CD4-positive, alpha-beta T cell (primary cell): ENCODE measurements around the gene TBC1D22A. TPM values are rescaled to one million over a fixed set of nuclear protein-coding genes. Genes with fewer than 3 reads are reported as not detected.

ENCODE experiments used
- ATAC-seq: fragments of 200-7000 bp; cut with Tn5 transposase; one replicate; pipeline ENCODE4 v1.10.0; 2022; ENCODE audit warnings: mild to moderate bottlenecking; ENCODE audit not compliant: poor library complexity
- CTCF ChIA-PET: fragments of 350-600 bp; sonication (Branson Sonifier 250); formaldehyde crosslinking; loops from one replicate; lab custom pipeline; 2021; ENCODE audit warnings: antibody characterized with exemption, inconsistent platforms; lab: Charles Lee
- POLR2A ChIA-PET: fragments of 350-600 bp; sonication (Branson Sonifier 250); formaldehyde crosslinking; loops from one replicate; lab custom pipeline; 2021; ENCODE audit warnings: antibody characterized with exemption, inconsistent platforms; lab: Charles Lee
- DNase-seq, 14 experiments: peaks; one replicate each; pipeline ENCODE4 v3.0.0-alpha.2; 2013 to 2020; ENCODE audit warnings: mixed read lengths in 2 of 14
- H3K27ac ChIP-seq, 2 donors: one replicate each; pipeline versions ENCODE4 v1.5.1 to v1.7.0; 2013; ENCODE audit warnings: low read length in 2 of 2, low read depth in 1 of 2, mild to moderate bottlenecking in 1 of 2
- H3K27me3 ChIP-seq, 2 experiments: 1 replicate in 1 of 2; 2 replicates in 1 of 2; pipeline versions ENCODE4 v1.6.1 to v1.7.0; 2013; ENCODE audit warnings: low read length in 2 of 2, control low read depth in 1 of 2, mild to moderate bottlenecking in 1 of 2, moderate library complexity in 1 of 2; ENCODE audit not compliant: insufficient read depth in 2 of 2, control insufficient read depth in 1 of 2
- H3K36me3 ChIP-seq: one replicate; pipeline ENCODE4 v1.6.1; 2013; ENCODE audit warnings: low read length, control low read depth; ENCODE audit not compliant: insufficient read depth
- H3K4me1 ChIP-seq: one replicate; pipeline ENCODE4 v1.6.1; 2013; ENCODE audit warnings: low read length, control low read depth; ENCODE audit not compliant: insufficient read depth
- H3K4me3 ChIP-seq: one replicate; pipeline ENCODE4 v1.5.1; 2013; ENCODE audit warnings: mild to moderate bottlenecking, low read length, moderate library complexity
- H3K9me3 ChIP-seq, 2 experiments: 1 replicate in 1 of 2; 2 replicates in 1 of 2; pipeline versions ENCODE4 v1.6.1 to v1.7.0; 2013; ENCODE audit warnings: low read length in 2 of 2, mild to moderate bottlenecking in 2 of 2, control low read depth in 1 of 2, moderate library complexity in 1 of 2; ENCODE audit not compliant: control insufficient read depth in 1 of 2, insufficient read depth in 1 of 2
- H3K27ac Mint-ChIP-seq: one replicate; pipeline ENCODE4 v1.8.0; 2020; ENCODE audit warnings: mixed read lengths
- H3K27me3 Mint-ChIP-seq: one replicate; pipeline ENCODE4 v1.8.0; 2021; ENCODE audit warnings: mixed read lengths
- H3K36me3 Mint-ChIP-seq: one replicate; pipeline ENCODE4 v1.8.0; 2021; ENCODE audit warnings: low read depth, mixed read lengths
- H3K4me1 Mint-ChIP-seq: one replicate; pipeline ENCODE4 v1.8.0; 2021; ENCODE audit warnings: low read depth, mixed read lengths
- H3K4me3 Mint-ChIP-seq: one replicate; pipeline ENCODE4 v1.8.0; 2020; ENCODE audit warnings: mild to moderate bottlenecking, mixed read lengths
- H3K9me3 Mint-ChIP-seq: one replicate; pipeline ENCODE4 v1.8.0; 2020; ENCODE audit warnings: mixed read lengths
- intact Hi-C, 2 experiments: fragments of 100-400 bp; cut with DNase I in 1 of 2; cut with micrococcal nuclease in 1 of 2; formaldehyde crosslinking; loops; one replicate each; pipeline versions ENCODE4 v1.15.1 to v1.9.0; 2023 to 2025; cut with DNase I, micrococcal nuclease
- total RNA-seq, 174 experiments: library from RNA in 2 of 174; stranded (reverse) in 2 of 174; gene quantifications; one replicate each; pipeline ENCODE4 v1.2.3 and lab custom pipeline; 2021 to 2026
- TF ChIP-seq, protein P1 (sequence below): fragments of 200-600 bp; IDR thresholded peaks from one replicate; pipeline ENCODE4 v1.8.0; 2022; ENCODE audit warnings: antibody characterized with exemption, mild to moderate bottlenecking

Gene TBC1D22A
- total RNA-seq, 2 experiments from 2014 or later, result 27.1 to 31.7 TPM

DNA sequence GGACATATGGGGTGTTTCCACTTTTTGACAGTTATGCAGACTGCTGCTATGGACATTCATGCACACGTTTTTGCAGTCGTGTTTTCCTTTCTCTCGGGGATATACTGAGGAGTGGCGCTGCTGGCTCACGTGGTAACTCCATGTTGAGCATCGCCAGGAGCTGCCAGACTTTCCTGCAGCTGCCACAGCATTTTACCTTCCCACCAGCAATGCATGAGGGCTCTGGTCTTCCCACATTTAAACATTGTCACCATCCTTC, 95.4 kb downstream of the TBC1D22A start:
- no peak overlapping the region for H3K4me3 Mint-ChIP-seq
- ChIA-PET CTCF (no interaction called here), POLR2A (no interaction called here)
- no peak overlapping the region for H3K4me3 ChIP-seq
- H3K27ac Mint-ChIP-seq, result no peak overlapping the region
- H3K4me1 ChIP-seq, result peaks cover 2% of the 10 kb centered on the region
- DNase-seq (no peak), ATAC-seq (no peak)
- H3K27me3 Mint-ChIP-seq, result no peaks in the 10 kb centered on the region
- H3K9me3 Mint-ChIP-seq, result no peaks in the 10 kb centered on the region
- H3K4me1 Mint-ChIP-seq, result peaks cover 26% of the 10 kb centered on the region
- no peaks in the 10 kb centered on the region for H3K27me3 ChIP-seq
- H3K36me3 ChIP-seq, result peaks cover 2% of the 10 kb centered on the region
- H3K36me3 Mint-ChIP-seq, result peaks cover 59% of the 10 kb centered on the region
- TF ChIP-seq, protein P1, sequence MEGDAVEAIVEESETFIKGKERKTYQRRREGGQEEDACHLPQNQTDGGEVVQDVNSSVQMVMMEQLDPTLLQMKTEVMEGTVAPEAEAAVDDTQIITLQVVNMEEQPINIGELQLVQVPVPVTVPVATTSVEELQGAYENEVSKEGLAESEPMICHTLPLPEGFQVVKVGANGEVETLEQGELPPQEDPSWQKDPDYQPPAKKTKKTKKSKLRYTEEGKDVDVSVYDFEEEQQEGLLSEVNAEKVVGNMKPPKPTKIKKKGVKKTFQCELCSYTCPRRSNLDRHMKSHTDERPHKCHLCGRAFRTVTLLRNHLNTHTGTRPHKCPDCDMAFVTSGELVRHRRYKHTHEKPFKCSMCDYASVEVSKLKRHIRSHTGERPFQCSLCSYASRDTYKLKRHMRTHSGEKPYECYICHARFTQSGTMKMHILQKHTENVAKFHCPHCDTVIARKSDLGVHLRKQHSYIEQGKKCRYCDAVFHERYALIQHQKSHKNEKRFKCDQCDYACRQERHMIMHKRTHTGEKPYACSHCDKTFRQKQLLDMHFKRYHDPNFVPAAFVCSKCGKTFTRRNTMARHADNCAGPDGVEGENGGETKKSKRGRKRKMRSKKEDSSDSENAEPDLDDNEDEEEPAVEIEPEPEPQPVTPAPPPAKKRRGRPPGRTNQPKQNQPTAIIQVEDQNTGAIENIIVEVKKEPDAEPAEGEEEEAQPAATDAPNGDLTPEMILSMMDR, result no peak
- intact Hi-C loops, result no loop called here
- no peaks in the 10 kb centered on the region for H3K9me3 ChIP-seq
- no peak overlapping the region for H3K27ac ChIP-seq

GRCh38 chr22:46858181-46858771, 95.8 kb downstream of the TBC1D22A start:
- ChIA-PET POLR2A (no interaction called here), CTCF (no interaction called here)
- Histone ChIP-seq H3K9me3 (no peaks in the 10 kb centered on the region), H3K4me1 (peaks cover 2% of the 10 kb centered on the region), H3K36me3 (no peaks in the 10 kb centered on the region), H3K4me3 (no peak overlapping the region), H3K27me3 (no peaks in the 10 kb centered on the region), H3K27ac (no peak overlapping the region)
- TF ChIP-seq, protein P1, result no peak
- intact Hi-C loops, result no loop called here
- Mint-ChIP-seq H3K4me1 (peaks cover 26% of the 10 kb centered on the region), H3K9me3 (no peaks in the 10 kb centered on the region), H3K36me3 (peaks cover 60% of the 10 kb centered on the region), H3K27ac (no peak overlapping the region), H3K4me3 (no peak overlapping the region), H3K27me3 (no peaks in the 10 kb centered on the region)
- ATAC-seq, result no peak
- no peak for DNase-seq

DNA sequence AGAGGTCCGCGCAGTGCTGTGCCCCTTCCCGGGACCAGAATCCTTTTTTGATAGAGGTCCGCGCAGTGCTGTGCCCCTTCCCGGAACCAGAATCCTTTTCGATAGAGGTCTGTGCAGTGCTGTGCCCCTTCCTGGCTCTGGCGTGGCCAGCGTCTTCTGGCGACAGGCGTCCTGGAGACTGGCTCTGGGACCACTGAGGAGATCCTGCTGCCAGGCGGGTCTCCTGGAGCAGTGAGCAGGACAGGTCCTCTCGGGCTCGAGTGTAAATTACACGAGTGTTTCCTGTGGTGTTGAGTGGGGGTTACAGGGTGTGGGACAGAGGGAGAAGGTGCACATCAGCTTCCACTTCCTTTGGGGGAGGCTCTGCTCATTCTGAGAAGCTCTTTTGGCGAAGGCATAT, 98.1 kb downstream of the TBC1D22A start:
- CTCF ChIA-PET, result no interaction called here

More for the DNA sequence above, 98.1 kb downstream of the TBC1D22A start:
- no peaks in the 10 kb centered on the region for H3K27me3 ChIP-seq
- Mint-ChIP-seq H3K36me3 (peaks cover 61% of the 10 kb centered on the region), H3K27me3 (no peaks in the 10 kb centered on the region), H3K9me3 (no peaks in the 10 kb centered on the region), H3K4me3 (no peak overlapping the region), H3K27ac (no peak overlapping the region), H3K4me1 (peaks cover 7% of the 10 kb centered on the region)
- ATAC-seq (no peak), DNase-seq (no peak)
- H3K4me1 ChIP-seq, result no peaks in the 10 kb centered on the region
- TF ChIP-seq, protein P1, result no peak
- no peak overlapping the region for H3K4me3 ChIP-seq
- POLR2A ChIA-PET, result no interaction called here
- no peaks in the 10 kb centered on the region for H3K9me3 ChIP-seq
- peaks cover 5% of the 10 kb centered on the region for H3K36me3 ChIP-seq
- intact Hi-C loops, result no loop called here
- no peak overlapping the region for H3K27ac ChIP-seq
